HCT116 (cell line): ENCODE measurements around the gene CCDC9B. TPM values are rescaled to one million over a fixed set of nuclear protein-coding genes. Genes with fewer than 3 reads are reported as not detected.
A peak's percentile ranks its signal among the peaks of the same experiment; 100 is the strongest.

ENCODE experiments used
- ATAC-seq: fragments of 200-7000 bp; cut with Tn5 transposase; 2 replicates; pipeline ENCODE4 v1.9.1; 2020; ENCODE audit warnings: mild to moderate bottlenecking, moderate library complexity
- BruUV-seq: library from RNA; stranded (reverse); fragments of 400-500 nt; replicated peaks from 2 replicates; lab custom pipeline; 2021; lab: Mats Ljungman, UMichigan
- CTCF ChIA-PET: fragments of 300-600 bp; sonication (Branson Sonifier 250); formaldehyde crosslinking; loops from one replicate; lab custom pipeline; 2021; ENCODE audit warnings: antibody characterized with exemption; lab: Charles Lee
- POLR2A ChIA-PET: fragments of 300-600, 350-600 bp; sonication (Branson Sonifier 250); formaldehyde crosslinking; loops from one replicate; lab custom pipeline; 2021; ENCODE audit warnings: antibody characterized with exemption; lab: Charles Lee
- RAD21 ChIA-PET, 2 experiments: fragments of 300-600 bp; sonication (Branson Sonifier 250); formaldehyde crosslinking; loops; one replicate each; lab custom pipeline; 2023; ENCODE audit warnings: low total read pairs in 2 of 2; ENCODE audit not compliant: uncharacterized antibody in 2 of 2, unreplicated experiment in 2 of 2, low non-redundant PET in 1 of 2; lab: Charles Lee
- DNase-seq: peaks from one replicate; pipeline ENCODE4 v3.0.0-alpha.2; 2010; ENCODE audit warnings: low read depth, low spot score
- H2AFZ ChIP-seq: fragments of 200-600 bp; shearing (Covaris generic), sonication (generic); 2 replicates; pipeline ENCODE4 v1.6.1; 2017; ENCODE audit warnings: low read depth, mixed run types, mixed read lengths, antibody characterized with exemption, low read length; ENCODE audit not compliant: poor library complexity, severe bottlenecking
- H3K27ac ChIP-seq: 2 replicates; pipeline ENCODE4 v1.5.1; 2012; ENCODE audit warnings: low read depth, low read length
- H3K27me3 ChIP-seq: fragments of 200-600 bp; sonication (generic); 2 replicates; pipeline ENCODE4 v1.6.1; 2016; ENCODE audit warnings: mixed run types, low read length, mixed read lengths; ENCODE audit not compliant: insufficient read depth
- H3K36me3 ChIP-seq, 2 experiments: fragments of 200-500 bp in 1 of 2; fragments of 200-600 bp in 1 of 2; sonication (Bioruptor generic) in 1 of 2; sonication (generic) in 1 of 2; 2 replicates each; pipeline versions ENCODE4 v1.5.1 to v1.6.1; 2014 to 2016; ENCODE audit warnings: low read length in 2 of 2, inconsistent platforms in 1 of 2, mixed read lengths in 1 of 2, mixed run types in 1 of 2; ENCODE audit not compliant: insufficient read depth in 2 of 2, control insufficient read depth in 1 of 2
- H3K4me1 ChIP-seq, 2 experiments: fragments of 200-600 bp in 1 of 2; sonication (generic) in 1 of 2; 2 replicates each; pipeline versions ENCODE4 v1.5.1 to v1.6.1; 2012 to 2017; ENCODE audit warnings: low read length in 2 of 2, inconsistent platforms in 1 of 2, mild to moderate bottlenecking in 1 of 2, mixed read lengths in 1 of 2, mixed run types in 1 of 2, moderate library complexity in 1 of 2; ENCODE audit not compliant: insufficient read depth in 2 of 2, control insufficient read depth in 1 of 2
- H3K4me2 ChIP-seq: fragments of 200-600 bp; sonication (generic); 2 replicates; pipeline ENCODE4 v1.6.1; 2017; ENCODE audit warnings: mixed run types, low read length, mixed read lengths
- H3K4me3 ChIP-seq, 2 experiments: fragments of 200-600 bp in 1 of 2; sonication (generic) in 1 of 2; replicated peaks in 1 of 2; 2 replicates each; pipeline ENCODE4 v1.5.1; 2011 to 2016; ENCODE audit warnings: low read length in 2 of 2, control low read depth in 1 of 2, low read depth in 1 of 2, mild to moderate bottlenecking in 1 of 2, mixed read lengths in 1 of 2, mixed run types in 1 of 2
- H3K79me2 ChIP-seq: fragments of 200-600 bp; sonication (generic); 2 replicates; pipeline ENCODE4 v1.6.1; 2017; ENCODE audit warnings: mild to moderate bottlenecking, mixed run types, low read length, moderate library complexity, mixed read lengths; ENCODE audit not compliant: insufficient read depth
- H3K9ac ChIP-seq: fragments of 200-600 bp; sonication (generic); 2 replicates; pipeline ENCODE4 v1.6.1; 2016; ENCODE audit warnings: low read length, mixed read lengths
- H3K9me2 ChIP-seq: fragments of 200-600 bp; sonication (generic), shearing (Covaris generic); 2 replicates; pipeline ENCODE4 v1.6.1; 2017; ENCODE audit warnings: mixed run types, mild to moderate bottlenecking, moderate library complexity; ENCODE audit not compliant: insufficient read depth
- H3K9me3 ChIP-seq, 2 experiments: fragments of 200-500 bp in 1 of 2; fragments of 200-600 bp in 1 of 2; sonication (Bioruptor generic) in 1 of 2; sonication (generic) in 1 of 2; 2 replicates each; pipeline ENCODE4 v1.6.1; 2014 to 2017; ENCODE audit warnings: low read length in 2 of 2, mixed read lengths in 2 of 2, inconsistent platforms in 1 of 2, low read depth in 1 of 2, mild to moderate bottlenecking in 1 of 2, mixed run types in 1 of 2, moderate library complexity in 1 of 2; ENCODE audit not compliant: control insufficient read depth in 1 of 2, insufficient read depth in 1 of 2
- H4K20me1 ChIP-seq: fragments of 200-600 bp; sonication (generic), shearing (Covaris generic); 2 replicates; pipeline ENCODE4 v1.6.1; 2017; ENCODE audit warnings: mixed run types, mild to moderate bottlenecking, moderate library complexity; ENCODE audit not compliant: insufficient read depth
- CBX3 ChIP-seq: IDR thresholded peaks from 2 replicates; pipeline ENCODE4 v1.6.1; 2012; ENCODE audit warnings: low read depth
- CTCF ChIP-seq, 3 experiments: fragments of 200-600 bp in 1 of 3; sonication (generic) in 1 of 3; IDR thresholded peaks in 2 of 3; conservative IDR thresholded peaks in 1 of 3; 2 replicates each; pipeline ENCODE4 v1.5.1; 2012 to 2017; ENCODE audit warnings: low read depth in 2 of 3, low read length in 2 of 3, antibody characterized with exemption in 1 of 3, borderline replicate concordance in 1 of 3, control low read depth in 1 of 3, mild to moderate bottlenecking in 1 of 3, mixed read lengths in 1 of 3, mixed run types in 1 of 3, moderate library complexity in 1 of 3; ENCODE audit not compliant: insufficient read depth in 1 of 3
- EZH2 ChIP-seq: fragments of 200-600 bp; sonication (generic); IDR thresholded peaks from 2 replicates; pipeline ENCODE4 v1.6.1; 2017; ENCODE audit warnings: antibody characterized with exemption, mixed run types
- POLR2AphosphoS5 ChIP-seq: IDR thresholded peaks from 2 replicates; pipeline ENCODE4 v1.6.1; 2011; ENCODE audit warnings: mild to moderate bottlenecking, low read depth, low read length, moderate library complexity
- RAD21 ChIP-seq: IDR thresholded peaks from 2 replicates; pipeline ENCODE4 v1.6.1; 2012; ENCODE audit warnings: low read depth, mild to moderate bottlenecking
- TCF7L2 ChIP-seq: IDR thresholded peaks from 2 replicates; pipeline ENCODE4 v1.7.0; 2011; ENCODE audit warnings: borderline replicate concordance, inconsistent platforms; ENCODE audit not compliant: insufficient read depth, insufficient read length; ENCODE audit errors: extremely low read depth
- YY1 ChIP-seq: IDR thresholded peaks from 2 replicates; pipeline ENCODE4 v1.6.1; 2011; ENCODE audit warnings: low read length, low read depth, moderate library complexity, mild to moderate bottlenecking; ENCODE audit not compliant: insufficient replicate concordance; ENCODE audit errors: extremely low read depth
- intact Hi-C: fragments of 100-400 bp; cut with micrococcal nuclease; formaldehyde crosslinking; loops from 2 replicates; pipeline ENCODE4 v1.10.0; 2022
- total RNA-seq: library from RNA; stranded (reverse); gene quantifications from one replicate; pipeline ENCODE4 v1.2.1, GENCODE V29; 2021; ENCODE audit not compliant: unreplicated experiment

CCDC9B gene
- total RNA-seq, 1 experiment from 2014 or later = 15.6 TPM

- peak; percentile 39 for ATAC-seq
- Histone ChIP-seq H3K4me1 (peaks cover 4 to 18% of the 10 kb centered on the region in 2 experiments; a peak in 3 of 4 replicates), H3K4me2 (no peak overlapping the region), H3K79me2 (no peaks in the 10 kb centered on the region), H3K9ac (no peak overlapping the region), H3K4me3 (no peak overlapping the region), H3K9me2 (no peaks in the 10 kb centered on the region), H3K9me3 (no peaks in the 10 kb centered on the region), H3K27me3 (no peaks in the 10 kb centered on the region), H4K20me1 (no peaks in the 10 kb centered on the region), H3K36me3 (no peaks in the 10 kb centered on the region), H2AFZ (peak overlapping the region; percentile 50), H3K27ac (no peak overlapping the region)
- intact Hi-C loops = loop anchor here (1.0 kb wide), 1 partner anchor 101 kb away; no protein-coding TSS in a partner anchor
- DNase-seq = peak; percentile 57
- no TSS peak for BruUV-seq
- ChIA-PET POLR2A (no interaction called here), CTCF (interaction anchor here (1.0 to 5.3 kb wide), 5 partner anchors 11 to 42 kb away, joined by 3 to 44 read pairs (median 7); partner anchors contain the start of gene CCDC9B), RAD21 (interaction anchor here in 1 of 2 experiments (0.7 kb wide), 1 partner anchor 237 kb away, joined by 3 read pairs; no protein-coding TSS in a partner anchor)
- TF ChIP-seq RAD21 = peak; percentile 70
- peak; percentile 46 for TF ChIP-seq YY1
- TF ChIP-seq CTCF (IDR thresholded peaks at IDR 0.05 in 2 of 3, conservative IDR thresholded peaks at IDR 0.05 in 1 of 3; ENCODE audit: borderline replicate concordance in 1 of 3, insufficient read depth in 1 of 3, low read depth in 2 of 3, low read length in 2 of 3) = peak; percentile 86 to 92 (median 91)
- peak; percentile 49; the same call in 1 of the 2 replicates for TF ChIP-seq CBX3
- no peak for TF ChIP-seq EZH2
- no peak for TF ChIP-seq TCF7L2
- no peak for TF ChIP-seq POLR2AphosphoS5
Observed at GRCh38 chr15:40320931-40321371, 19.8 kb downstream of the CCDC9B start.
